ENCODE results near the gene SRRM5. TPM values are rescaled to one million over a fixed set of nuclear protein-coding genes. Genes with fewer than 3 reads are reported as not detected.
A peak's percentile ranks its signal among the peaks of the same experiment; 100 is the strongest.
"Not testable (repeated sequence)": the region's sequence is repeated elsewhere in the genome, so short reads cannot be mapped to it uniquely, and the experiment has no call there.

The SRRM5 gene
- total and polyA plus RNA-seq, 2 donors = 0.23 TPM; not detected in 1

DNA sequence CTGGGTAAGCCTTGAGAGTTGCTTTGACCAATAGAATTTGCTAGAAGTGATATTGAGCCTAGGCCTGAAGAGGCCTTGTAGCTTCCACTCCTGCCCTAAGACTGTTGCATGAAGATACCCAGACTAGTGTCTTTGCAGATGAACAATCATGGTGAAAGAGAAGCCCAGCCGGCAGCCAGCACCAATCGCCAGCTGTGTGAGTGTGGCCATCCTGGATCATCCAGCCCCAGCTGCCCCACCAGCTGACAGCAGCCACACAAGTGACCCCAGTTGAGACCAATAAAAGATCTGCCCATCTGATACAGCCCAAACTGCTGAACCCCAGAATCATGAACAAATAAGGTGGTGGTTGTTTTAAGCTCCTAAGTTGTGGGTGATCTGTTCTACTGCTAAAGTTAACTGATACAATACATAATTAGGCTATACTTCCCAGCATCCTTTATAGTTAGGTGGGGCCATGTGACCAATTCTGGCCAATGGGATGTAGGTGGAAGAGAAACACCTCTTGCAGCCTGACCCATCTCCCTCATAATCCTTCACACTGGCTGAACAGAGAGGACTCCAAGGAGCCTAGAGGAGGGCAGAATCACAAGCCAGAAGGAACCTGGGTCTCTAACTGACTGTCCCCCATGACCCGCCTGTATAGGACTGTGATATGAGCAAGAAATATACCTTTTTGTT lies 16.9 kb downstream of the SRRM5 start:
- 84% methylated on average over 3 of the region's 3 CpGs for WGBS

DNA sequence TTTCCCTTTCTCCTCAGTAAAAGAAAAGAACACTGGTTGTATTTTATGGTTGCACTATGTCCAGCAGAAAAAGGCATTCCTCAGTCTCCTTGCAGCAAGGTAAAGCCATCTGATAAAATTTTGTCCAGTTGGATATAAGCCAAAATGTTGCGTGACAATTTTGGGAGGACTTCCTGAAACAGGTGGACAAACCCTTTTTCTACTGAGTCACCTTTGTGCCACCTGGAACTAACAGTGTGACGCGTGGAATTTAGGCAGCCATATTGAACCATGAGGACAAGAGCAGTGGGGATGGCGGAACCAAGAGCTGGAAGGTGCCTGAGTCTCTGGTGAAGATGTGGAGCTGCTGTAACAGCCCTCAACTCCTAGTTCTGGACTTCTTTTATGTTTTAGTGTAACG lies 19.6 kb downstream of the SRRM5 start:
- Histone ChIP-seq H3K36me3 (ENCODE audit: insufficient read depth) (no peaks in the 10 kb centered on the region), H3K4me3 (ENCODE audit: low read depth, low read length) (no peak overlapping the region), H3K27ac (ENCODE audit: low read depth) (no peak overlapping the region), H3K4me1 (ENCODE audit: insufficient read depth) (no peaks in the 10 kb centered on the region)
- DNase-seq (ENCODE audit: extremely low spot score) = no peak
- 87% methylated on average over 5 of the region's 5 CpGs for WGBS

More for the DNA sequence above, 16.9 kb downstream of the SRRM5 start:
- H3K36me3 ChIP-seq (ENCODE audit: insufficient read depth) = no peaks in the 10 kb centered on the region
- no peaks in the 10 kb centered on the region for H3K4me1 ChIP-seq (ENCODE audit: insufficient read depth)
- no peak overlapping the region for H3K4me3 ChIP-seq (ENCODE audit: low read depth, low read length)
- no peak overlapping the region for H3K27ac ChIP-seq (ENCODE audit: low read depth)
- DNase-seq (ENCODE audit: extremely low spot score) = no peak

DNA sequence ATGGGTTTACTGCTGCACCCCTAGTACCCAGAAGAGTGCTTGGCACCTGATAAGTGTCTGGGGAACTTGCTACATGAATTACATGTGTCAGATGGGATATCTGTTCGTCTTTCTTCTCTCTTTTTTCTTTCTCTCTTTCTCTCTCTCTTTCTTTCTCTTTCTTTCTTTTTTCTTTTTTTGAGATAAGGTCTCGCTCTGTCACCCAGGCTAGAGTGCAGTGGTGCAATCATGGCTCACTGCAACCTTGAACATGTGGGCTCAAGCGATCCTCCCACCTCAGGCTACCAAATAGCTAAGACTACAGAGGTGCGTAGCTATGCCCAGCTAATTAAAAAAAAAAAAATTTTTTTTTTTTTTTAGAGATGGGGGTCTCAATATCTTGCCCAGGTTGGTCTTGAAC lies 21.6 kb downstream of the SRRM5 start:
- no peak overlapping the region for H3K4me3 ChIP-seq (ENCODE audit: low read depth, low read length)
- 88% methylated on average over 4 of the region's 4 CpGs for WGBS

DNA sequence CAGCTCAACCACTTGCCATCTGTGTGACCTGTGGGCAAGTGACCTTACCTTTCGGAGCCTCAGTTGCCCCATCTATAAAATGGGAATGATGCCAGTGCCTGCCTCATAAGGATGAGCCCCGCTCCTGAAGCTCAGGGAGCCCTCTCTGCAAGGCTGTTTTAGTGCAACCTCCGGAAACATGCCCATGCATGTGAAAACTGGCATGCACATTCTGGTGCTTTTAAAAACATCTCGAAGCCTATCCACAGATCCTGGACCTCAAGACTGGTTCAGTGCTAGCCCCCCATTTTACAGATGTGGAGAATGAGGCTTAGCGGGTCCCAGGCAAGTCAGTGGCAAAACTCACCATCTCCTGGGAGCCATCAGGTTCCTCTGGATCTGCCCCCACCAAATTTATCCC lies 22.2 kb downstream of the SRRM5 start:
- no peaks in the 10 kb centered on the region for H3K4me1 ChIP-seq (ENCODE audit: insufficient read depth)
- WGBS = 68% methylated on average over 5 of the region's 5 CpGs
- no peak overlapping the region for H3K27ac ChIP-seq (ENCODE audit: low read depth)
- no peak for DNase-seq (ENCODE audit: extremely low spot score)
- H3K36me3 ChIP-seq (ENCODE audit: insufficient read depth) = no peaks in the 10 kb centered on the region
- H3K4me3 ChIP-seq (ENCODE audit: low read depth, low read length) = no peak overlapping the region

More for the DNA sequence above, 21.6 kb downstream of the SRRM5 start:
- Histone ChIP-seq H3K27ac (ENCODE audit: low read depth) (no peak overlapping the region), H3K36me3 (ENCODE audit: insufficient read depth) (no peaks in the 10 kb centered on the region), H3K4me1 (ENCODE audit: insufficient read depth) (no peaks in the 10 kb centered on the region)
- DNase-seq (ENCODE audit: extremely low spot score) = no peak

DNA sequence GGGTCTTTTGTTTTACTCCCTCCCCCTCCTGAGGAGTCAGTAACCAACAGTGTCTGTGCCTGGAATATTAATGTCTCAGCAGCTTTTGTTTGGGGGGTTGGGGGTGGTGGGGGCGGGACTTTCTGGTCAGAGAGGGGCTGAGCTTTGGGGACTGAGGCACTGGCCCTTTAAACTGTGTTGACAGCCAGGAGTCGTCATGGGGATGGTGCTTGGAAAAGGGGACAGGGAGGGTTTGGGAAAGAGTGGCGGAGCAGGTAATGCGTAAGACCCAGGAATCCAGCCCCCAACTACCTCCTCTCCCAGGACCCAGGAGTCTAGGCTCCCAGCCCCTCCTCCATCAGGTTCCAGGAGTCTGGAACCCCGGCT lies 22.6 kb downstream of the SRRM5 start:
- 30% methylated on average over 5 of the region's 5 CpGs for WGBS
- Histone ChIP-seq H3K27ac (ENCODE audit: low read depth) (no peak overlapping the region), H3K4me1 (ENCODE audit: insufficient read depth) (no peaks in the 10 kb centered on the region), H3K36me3 (ENCODE audit: insufficient read depth) (no peaks in the 10 kb centered on the region), H3K4me3 (ENCODE audit: low read depth, low read length) (no peak overlapping the region)
- DNase-seq (ENCODE audit: extremely low spot score) = no peak

DNA sequence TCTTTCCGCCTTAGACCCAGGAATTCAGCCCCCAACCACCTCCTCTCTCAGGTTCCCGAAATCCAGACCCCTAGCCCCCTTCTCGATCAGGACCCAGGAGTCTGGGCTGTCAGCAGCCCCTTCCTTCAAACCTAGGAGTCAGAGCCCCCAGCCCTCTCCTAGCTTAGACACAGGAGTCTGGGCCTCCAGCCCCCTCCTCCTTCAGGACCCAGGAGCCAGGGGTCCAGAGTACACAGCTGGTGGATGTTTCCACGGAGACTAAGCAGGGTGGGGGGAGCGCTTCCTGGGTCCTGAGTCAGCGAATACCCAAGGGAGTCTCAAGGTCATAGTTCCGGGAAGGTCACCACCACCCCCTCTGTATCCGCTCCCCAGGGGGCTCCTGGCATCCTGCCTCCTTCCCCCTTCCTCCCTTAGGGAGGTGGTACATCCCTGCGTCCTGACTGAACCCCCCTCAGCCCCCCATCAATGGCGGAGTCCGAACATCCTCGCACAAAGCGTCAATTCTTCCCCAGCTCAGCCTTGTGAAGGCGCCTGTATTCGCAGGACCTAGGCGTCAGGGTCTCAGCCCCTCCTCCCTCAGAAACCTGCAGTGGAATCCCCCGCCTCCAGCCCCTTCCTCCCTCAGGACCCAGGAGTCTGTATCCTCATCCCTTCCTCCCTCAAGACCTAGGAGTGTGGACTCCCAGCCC lies 23.1 kb downstream of the SRRM5 start:
- Histone ChIP-seq H3K4me3 (ENCODE audit: low read depth, low read length) (no peak overlapping the region), H3K27ac (ENCODE audit: low read depth) (no peak overlapping the region), H3K4me1 (ENCODE audit: insufficient read depth) (no peaks in the 10 kb centered on the region), H3K36me3 (ENCODE audit: insufficient read depth) (no peaks in the 10 kb centered on the region)
- DNase-seq (ENCODE audit: extremely low spot score) = no peak
- 18% methylated on average over 17 of the region's 17 CpGs for WGBS

DNA sequence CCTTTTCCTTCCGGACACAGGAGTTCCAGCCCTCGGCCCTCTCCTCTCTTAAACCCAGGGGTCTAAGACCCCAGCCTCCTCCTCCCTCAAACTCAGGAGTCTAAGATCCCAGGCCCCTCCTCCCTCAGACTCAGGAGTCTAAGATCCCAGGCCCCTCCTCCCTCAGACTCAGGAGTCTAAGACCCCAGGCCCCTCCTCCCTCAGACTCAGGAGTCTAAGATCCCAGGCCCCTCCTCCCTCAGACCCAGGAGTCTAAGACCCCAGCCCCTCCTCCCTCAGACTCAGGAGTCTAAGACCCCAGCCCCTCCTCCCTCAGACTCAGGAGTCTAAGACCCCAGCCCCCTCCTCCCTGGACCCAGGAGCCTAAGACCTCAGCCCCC lies 23.7 kb downstream of the SRRM5 start:
- H3K4me3 ChIP-seq (ENCODE audit: low read depth, low read length); H3K4me1 ChIP-seq (ENCODE audit: insufficient read depth); H3K36me3 ChIP-seq (ENCODE audit: insufficient read depth); H3K27ac ChIP-seq (ENCODE audit: low read depth); DNase-seq (ENCODE audit: extremely low spot score): not testable (repeated sequence)
- 41% methylated on average over 2 of the region's 2 CpGs for WGBS

DNA sequence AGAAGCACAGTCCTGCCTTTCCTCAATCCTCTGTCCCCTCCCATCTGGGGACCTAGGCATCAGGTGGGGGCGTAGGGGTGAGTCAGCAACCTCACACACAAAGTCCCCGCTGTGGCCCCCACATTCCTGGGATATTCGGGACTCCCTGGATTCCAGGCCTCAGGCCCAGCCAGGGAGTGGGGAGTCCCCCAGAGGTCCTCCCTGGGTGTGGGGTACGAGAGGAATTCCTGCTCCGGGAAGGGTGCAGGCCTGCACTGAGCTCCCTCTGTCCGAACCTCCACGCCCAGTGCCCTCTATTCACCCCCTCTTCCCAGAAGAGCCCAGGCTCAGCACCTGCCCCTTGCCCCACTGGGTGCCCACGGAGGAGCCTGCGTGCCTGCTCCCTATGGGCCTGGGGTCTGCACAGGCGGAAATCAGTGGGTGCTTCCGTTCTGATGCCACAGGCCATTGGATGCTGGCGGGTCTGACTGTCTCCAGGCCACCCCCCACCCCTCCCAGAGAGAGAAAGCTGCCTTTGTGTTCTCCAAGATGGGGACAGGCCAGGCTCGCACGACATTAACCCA lies 24.3 kb downstream of the SRRM5 start:
- Histone ChIP-seq H3K27ac (ENCODE audit: low read depth) (no peak overlapping the region), H3K4me1 (ENCODE audit: insufficient read depth) (no peaks in the 10 kb centered on the region), H3K36me3 (ENCODE audit: insufficient read depth) (no peaks in the 10 kb centered on the region), H3K4me3 (ENCODE audit: low read depth, low read length) (no peak overlapping the region)
- 71% methylated on average over 14 of the region's 14 CpGs for WGBS
- no peak for DNase-seq (ENCODE audit: extremely low spot score)

DNA sequence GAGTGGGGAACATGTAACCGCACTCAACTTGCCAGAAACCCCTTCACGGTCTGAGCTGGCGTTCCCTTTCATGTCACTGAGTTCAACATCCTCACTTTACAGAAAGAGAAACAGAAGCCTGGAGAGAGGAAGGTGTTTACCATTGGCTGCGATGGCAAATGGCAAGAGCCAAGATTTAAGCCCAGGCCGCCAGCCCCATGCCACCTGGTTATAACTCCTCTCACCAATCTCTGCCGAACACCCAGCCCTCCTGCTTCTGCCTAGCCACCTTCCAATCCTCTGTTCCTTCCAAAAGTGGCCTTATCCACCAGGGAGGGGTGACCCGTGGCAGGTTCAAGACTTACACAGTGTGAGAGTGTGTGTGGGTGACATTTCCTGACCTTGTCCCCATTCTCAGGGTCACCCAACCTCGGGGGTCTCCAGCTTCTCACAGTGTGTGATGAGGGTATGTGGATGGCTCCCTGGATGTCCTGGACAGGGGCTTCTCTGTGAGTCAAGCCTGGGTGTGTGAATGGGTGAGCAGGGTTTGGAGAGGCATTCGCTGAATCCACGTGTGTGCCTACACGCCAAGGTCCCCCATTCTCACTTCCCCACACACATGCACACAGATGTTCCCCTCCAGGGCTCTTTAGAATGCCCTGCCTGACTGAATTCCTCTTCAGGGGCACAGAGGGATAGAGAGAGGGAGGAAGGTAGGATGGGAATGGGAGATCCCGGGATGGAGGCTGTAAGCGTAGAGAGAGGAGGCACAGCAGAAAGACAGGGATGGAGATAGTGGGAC lies 26.5 kb downstream of the SRRM5 start:
- no peaks in the 10 kb centered on the region for H3K36me3 ChIP-seq (ENCODE audit: insufficient read depth)
- no peak overlapping the region for H3K4me3 ChIP-seq (ENCODE audit: low read depth, low read length)
- no peaks in the 10 kb centered on the region for H3K4me1 ChIP-seq (ENCODE audit: insufficient read depth)

DNA sequence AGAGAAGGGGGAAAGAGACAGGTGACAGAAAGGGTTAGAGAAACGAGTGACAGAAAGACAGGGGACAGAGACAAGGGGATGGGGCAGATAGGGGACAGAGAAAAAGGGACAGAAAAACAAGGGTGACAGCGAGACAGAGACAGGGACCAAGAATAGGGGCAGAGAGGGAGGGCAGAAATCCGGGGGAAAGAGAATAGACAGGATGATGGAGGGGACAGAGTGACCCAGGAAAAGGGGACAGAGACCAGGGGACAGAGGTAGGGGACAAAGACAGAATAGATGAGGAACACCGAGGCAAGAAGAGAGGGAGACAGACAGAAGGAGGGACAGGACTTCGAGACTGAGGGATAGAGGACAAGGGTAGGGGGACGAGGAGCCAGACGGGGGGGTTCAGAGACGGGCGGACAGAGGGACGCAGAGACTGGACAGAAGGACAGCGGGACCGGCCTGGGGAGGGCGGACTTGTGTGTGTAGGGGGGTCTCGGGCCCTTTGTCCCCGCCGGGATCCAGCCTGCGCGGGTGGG lies 27.2 kb downstream of the SRRM5 start:
- H3K36me3 ChIP-seq (ENCODE audit: insufficient read depth) = no peaks in the 10 kb centered on the region
- H3K4me1 ChIP-seq (ENCODE audit: insufficient read depth) = no peaks in the 10 kb centered on the region
- H3K27ac ChIP-seq (ENCODE audit: low read depth) = no peak overlapping the region
- 10% methylated on average over 18 of the region's 18 CpGs for whole genome bisulfite sequencing
- DNase-seq (ENCODE audit: extremely low spot score) = no peak
- H3K4me3 ChIP-seq (ENCODE audit: low read depth, low read length) = peak overlapping the region; percentile 50

More for the DNA sequence above, 26.5 kb downstream of the SRRM5 start:
- DNase-seq (ENCODE audit: extremely low spot score) = no peak
- H3K27ac ChIP-seq (ENCODE audit: low read depth) = no peak overlapping the region
- 69% methylated on average over 13 of the region's 13 CpGs for WGBS

DNA sequence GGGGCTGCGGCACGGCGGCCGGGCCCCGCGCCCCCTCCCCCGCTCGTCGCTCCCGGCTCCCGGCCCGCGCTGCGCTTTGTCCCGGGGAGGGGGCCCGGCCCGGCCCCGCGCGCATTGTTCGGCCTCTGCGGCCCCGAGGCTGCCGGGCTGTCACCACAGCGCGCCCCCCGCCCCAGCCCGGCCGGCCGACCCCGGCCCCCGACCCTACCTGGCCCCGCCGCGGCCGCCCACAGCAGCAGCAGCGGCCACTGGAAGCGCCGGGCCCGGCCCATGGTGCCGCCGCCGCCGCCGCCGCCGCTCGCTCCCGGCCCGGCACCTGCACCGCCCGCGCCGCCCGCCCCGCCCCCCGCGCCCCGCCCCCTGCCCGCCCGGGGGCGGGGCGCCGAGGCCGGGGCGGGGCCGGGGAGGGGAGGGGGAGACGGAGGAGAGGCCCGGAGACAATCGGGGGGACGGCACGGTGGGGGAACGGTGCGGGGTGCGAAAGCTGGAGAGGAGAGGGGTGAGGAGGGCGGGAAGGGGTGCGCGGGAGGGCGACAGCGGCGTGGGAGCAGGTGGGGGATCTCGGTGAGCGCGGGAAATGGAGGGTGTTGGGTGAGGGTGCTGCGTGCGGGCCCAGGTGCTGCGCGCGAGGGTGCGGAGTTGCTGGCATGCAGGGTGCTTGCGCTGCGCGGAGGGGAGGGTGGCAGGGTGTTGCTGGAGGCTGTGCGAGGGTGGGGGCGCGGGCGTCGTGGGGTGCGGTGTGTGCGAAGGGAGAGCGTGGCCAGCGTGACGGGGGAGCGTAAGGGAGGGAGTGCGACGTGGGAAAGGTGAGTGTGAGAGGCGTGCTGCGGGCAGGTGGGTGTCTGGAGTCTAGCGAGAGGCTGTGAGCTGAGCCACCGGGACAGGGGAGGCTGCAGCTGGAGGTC lies 27.9 kb downstream of the SRRM5 start, which contains the start of gene CADM4:
Gene CADM4, minus strand, starts transcription at position 332 of the 905 bp plus-strand sequence. Its CDS starts 60 bp downstream, at position 272.
- Histone ChIP-seq H3K27ac (ENCODE audit: low read depth) (no peak within 1 kb of the TSS), H3K36me3 (ENCODE audit: insufficient read depth) (no peaks in the 10 kb centered on the region), H3K4me1 (ENCODE audit: insufficient read depth) (no peaks in the 10 kb centered on the region), H3K4me3 (ENCODE audit: low read depth, low read length) (peak within 1 kb of the TSS; percentile 50)
- under 1% methylated on average over 109 of the region's 110 CpGs for WGBS
- DNase-seq (ENCODE audit: extremely low spot score) = no peak

DNA sequence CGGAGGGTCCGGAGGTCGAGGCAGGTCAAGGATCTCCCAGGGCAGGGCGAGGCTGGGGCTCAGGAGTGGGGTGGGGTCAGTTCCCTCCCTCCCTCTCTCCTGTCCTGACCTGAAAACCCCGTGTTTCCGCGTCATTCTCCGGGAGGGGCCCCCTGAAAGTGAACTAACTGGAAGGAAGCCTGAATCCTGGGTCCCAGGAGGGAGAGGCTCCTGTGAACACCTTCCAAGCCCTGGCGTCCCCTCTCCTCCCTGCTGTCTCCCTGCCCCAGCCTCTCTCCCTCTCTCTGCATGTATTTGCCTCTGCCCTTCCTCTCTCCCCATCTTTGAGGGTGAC lies 28.5 kb downstream of the SRRM5 start:
- Histone ChIP-seq H3K36me3 (ENCODE audit: insufficient read depth) (no peaks in the 10 kb centered on the region), H3K4me1 (ENCODE audit: insufficient read depth) (no peaks in the 10 kb centered on the region), H3K27ac (ENCODE audit: low read depth) (no peak overlapping the region), H3K4me3 (ENCODE audit: low read depth, low read length) (peak overlapping the region; percentile 50)
- 8% methylated on average over 9 of the region's 9 CpGs for WGBS
- DNase-seq (ENCODE audit: extremely low spot score) = no peak

DNA sequence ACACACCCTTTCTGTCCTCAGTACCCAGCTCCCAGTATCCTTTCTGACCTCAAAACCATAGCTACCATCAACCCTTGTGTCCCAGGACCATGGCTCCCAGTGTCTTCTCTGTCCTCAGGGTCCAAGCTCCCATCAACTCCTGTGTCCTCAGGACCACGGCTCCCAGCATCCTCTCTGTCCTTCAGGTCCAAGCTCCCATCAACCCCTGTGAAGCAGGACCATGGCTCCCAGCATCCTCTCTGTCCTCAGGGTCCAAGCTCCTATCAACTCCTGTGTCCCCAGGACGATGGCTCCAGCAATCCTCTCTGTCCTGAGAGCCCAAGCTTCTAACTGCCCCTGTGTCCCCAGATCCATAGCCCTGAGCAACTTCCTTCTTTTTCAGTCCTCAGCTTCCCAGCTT lies 29.4 kb downstream of the SRRM5 start:
- no peak overlapping the region for H3K27ac ChIP-seq (ENCODE audit: low read depth)
- H3K4me1 ChIP-seq (ENCODE audit: insufficient read depth) = no peaks in the 10 kb centered on the region
- DNase-seq (ENCODE audit: extremely low spot score) = no peak
- H3K4me3 ChIP-seq (ENCODE audit: low read depth, low read length) = no peak overlapping the region
- 74% methylated on average over 2 of the region's 2 CpGs for WGBS
- no peaks in the 10 kb centered on the region for H3K36me3 ChIP-seq (ENCODE audit: insufficient read depth)

All from urinary bladder (tissue), 4 donors.